Keratinocyte (primary cell): ENCODE data around the gene ZIC2. TPM values are rescaled to one million over a fixed set of nuclear protein-coding genes. Genes with fewer than 3 reads are reported as not detected.

Source experiments
- DNase-seq: peaks from one replicate; pipeline ENCODE4 v3.0.0-alpha.2; 2011; ENCODE audit warnings: low read depth, missing footprints, low spot score
- FAIRE-seq: peaks from 2 replicates; lab custom pipeline; 2011; peaks lifted over from hg19 to GRCh38; lab: Jason Lieb, UNC
- H2AFZ ChIP-seq: 2 replicates; pipeline ENCODE4 v1.6.0; 2012; ENCODE audit warnings: low read length, control low read depth, inconsistent platforms; ENCODE audit not compliant: control insufficient read depth
- H3K27ac ChIP-seq: 2 replicates; pipeline ENCODE4 v1.5.1; 2011; ENCODE audit warnings: low read length; ENCODE audit not compliant: control insufficient read depth, insufficient read depth
- H3K27me3 ChIP-seq: 3 replicates; pipeline ENCODE4 v1.6.0; 2011; ENCODE audit warnings: low read length; ENCODE audit not compliant: control insufficient read depth, insufficient read depth; ENCODE audit errors: extremely low read depth
- H3K36me3 ChIP-seq, 2 experiments: 2 replicates in 1 of 2; 3 replicates in 1 of 2; pipeline ENCODE4 v1.5.1; 2011; ENCODE audit warnings: low read length in 2 of 2, mild to moderate bottlenecking in 1 of 2; ENCODE audit not compliant: control insufficient read depth in 2 of 2, insufficient read depth in 2 of 2; ENCODE audit errors: extremely low read depth in 1 of 2
- H3K4me1 ChIP-seq: 3 replicates; pipeline ENCODE4 v1.5.1; 2011; ENCODE audit warnings: low read length; ENCODE audit not compliant: control insufficient read depth, insufficient read depth; ENCODE audit errors: extremely low read depth
- H3K4me2 ChIP-seq: 3 replicates; pipeline ENCODE4 v1.6.0; 2011; ENCODE audit warnings: low read depth, low read length; ENCODE audit not compliant: control insufficient read depth, insufficient read depth; ENCODE audit errors: extremely low read depth
- H3K4me3 ChIP-seq, 3 experiments: fragments of 200-600 bp in 1 of 3; sonication (generic) in 1 of 3; 2 replicates in 2 of 3; 3 replicates in 1 of 3; pipeline ENCODE4 v1.5.1; 2011 to 2016; ENCODE audit warnings: low read length in 3 of 3, mild to moderate bottlenecking in 3 of 3, control low read depth in 2 of 3, inconsistent platforms in 1 of 3, low read depth in 1 of 3, mixed read lengths in 1 of 3, mixed run types in 1 of 3, moderate library complexity in 1 of 3; ENCODE audit not compliant: control insufficient read depth in 2 of 3, insufficient read depth in 2 of 3; ENCODE audit errors: extremely low read depth in 1 of 3
- H3K79me2 ChIP-seq: 2 replicates; pipeline ENCODE4 v1.6.0; 2012; ENCODE audit warnings: low read length; ENCODE audit not compliant: control insufficient read depth, insufficient read depth
- H3K9ac ChIP-seq: 3 replicates; pipeline ENCODE4 v1.6.0; 2011; ENCODE audit warnings: low read length; ENCODE audit not compliant: control insufficient read depth, insufficient read depth; ENCODE audit errors: extremely low read depth
- H3K9me1 ChIP-seq: 3 replicates; pipeline ENCODE4 v1.6.0; 2011; ENCODE audit warnings: low read length; ENCODE audit not compliant: control insufficient read depth, insufficient read depth; ENCODE audit errors: extremely low read depth
- H3K9me3 ChIP-seq: 2 replicates; pipeline ENCODE4 v1.5.1; 2012; ENCODE audit warnings: low read depth, low read length; ENCODE audit not compliant: control insufficient read depth
- H4K20me1 ChIP-seq: 3 replicates; pipeline ENCODE4 v1.6.0; 2011; ENCODE audit warnings: low read length; ENCODE audit not compliant: control insufficient read depth, insufficient read depth; ENCODE audit errors: extremely low read depth
- CTCF ChIP-seq, 3 experiments: IDR thresholded peaks in 1 of 3; conservative IDR thresholded peaks in 1 of 3; optimal IDR thresholded peaks in 1 of 3; 2 replicates in 2 of 3; 3 replicates in 1 of 3; pipeline versions ENCODE3 to v1.5.1; 2011; ENCODE audit warnings: low read length in 3 of 3, mild to moderate bottlenecking in 3 of 3, moderate library complexity in 2 of 3, control low read depth in 1 of 3, inconsistent platforms in 1 of 3; ENCODE audit not compliant: insufficient read depth in 2 of 3; ENCODE audit errors: extremely low read depth in 1 of 3
- EZH2 ChIP-seq: IDR thresholded peaks from one replicate; pipeline ENCODE4 v1.6.1; 2012; ENCODE audit warnings: inconsistent platforms, mild to moderate bottlenecking, low read length, moderate library complexity
- dilution Hi-C: fragments of 300-500 bp; cut with MboI; formaldehyde crosslinking; loops from one replicate; pipeline ENCODE4 v1.7.0; 2020; ENCODE audit warnings: low sequenced_read_pairs; ENCODE audit not compliant: extremely low pct_ligation_motif_present
- polyA plus RNA-seq, 5 experiments: library from polyadenylated mRNA; depleted of rRNA in 3 of 5; stranded (reverse) in 3 of 5; stranded (forward) in 1 of 5; unstranded in 1 of 5; fragments of >200 nt; gene quantifications; 1 replicate in 1 of 5; 2 replicates in 3 of 5; 3 replicates in 1 of 5; pipeline versions ENCODE4 v1.2.1 to v1.2.3, GENCODE V29; 2011 to 2012; ENCODE audit warnings: missing spikeins in 2 of 5, low read depth in 1 of 5, low replicate concordance in 1 of 5

Gene ZIC2
- polyA plus RNA-seq, 1 donor (not counting 4 experiments of a cell fraction or from before 2014, with no cell fraction given): not detected

- DNase-seq (no peak), FAIRE-seq (no peak)
- dilution Hi-C loops: no loop called here
- Histone ChIP-seq H4K20me1 (peaks cover 12% of the 10 kb centered on the region), H3K9me1 (no peaks in the 10 kb centered on the region), H3K4me2 (no peak overlapping the region), H3K9me3 (peaks cover 2% of the 10 kb centered on the region), H3K27me3 (peaks cover 97% of the 10 kb centered on the region), H3K4me1 (no peaks in the 10 kb centered on the region), H3K27ac (no peak overlapping the region), H3K36me3 (no peaks in the 10 kb centered on the region), H3K79me2 (no peaks in the 10 kb centered on the region), H3K4me3 (no peak overlapping the region), H2AFZ (no peak overlapping the region), H3K9ac (no peak overlapping the region)
- TF ChIP-seq EZH2: peak; percentile 85
- TF ChIP-seq CTCF (optimal IDR thresholded peaks at IDR 0.05 in 1 of 3, IDR thresholded peaks at IDR 0.05 in 1 of 3, conservative IDR thresholded peaks at IDR 0.05 in 1 of 3; ENCODE audit: extremely low read depth in 1 of 3, insufficient read depth in 2 of 3, low read length in 3 of 3): no peak
These were observed 7.9 kb downstream of the ZIC2 start for GRCh38 chr13:99989276-99990125.

- Histone ChIP-seq H3K36me3 (no peaks in the 10 kb centered on the region), H2AFZ (no peak overlapping the region), H3K4me3 (no peak overlapping the region), H3K9me3 (peaks cover 2% of the 10 kb centered on the region), H3K4me2 (no peak overlapping the region), H3K79me2 (no peaks in the 10 kb centered on the region), H3K27ac (no peak overlapping the region), H3K4me1 (no peaks in the 10 kb centered on the region), H4K20me1 (peaks cover 12% of the 10 kb centered on the region), H3K9me1 (no peaks in the 10 kb centered on the region), H3K9ac (no peak overlapping the region), H3K27me3 (peaks cover 98% of the 10 kb centered on the region)
- TF ChIP-seq CTCF (optimal IDR thresholded peaks at IDR 0.05 in 1 of 3, IDR thresholded peaks at IDR 0.05 in 1 of 3, conservative IDR thresholded peaks at IDR 0.05 in 1 of 3; ENCODE audit: extremely low read depth in 1 of 3, insufficient read depth in 2 of 3, low read length in 3 of 3) (no peak), EZH2 (peak; percentile 80)
- no peak for DNase-seq
- FAIRE-seq: no peak
- dilution Hi-C loops: no loop called here
These were observed 8.8 kb downstream of the ZIC2 start for GRCh38 chr13:99990126-99990977.
